MM.1S (cell line): Measurements from ENCODE around the gene BEGAIN.

Experiments used
- DNase-seq: peaks from one replicate; pipeline ENCODE4 v3.0.0-alpha.2; 2015
- H2AFZ ChIP-seq: fragments of 300-600 bp; sonication (generic); 2 replicates; pipeline ENCODE4 v1.6.0; 2016; ENCODE audit warnings: antibody characterized with exemption, low read length
- H3F3A ChIP-seq: fragments of 300-600 bp; sonication (generic); 2 replicates; pipeline ENCODE4 v1.6.1; 2016; ENCODE audit warnings: mild to moderate bottlenecking, antibody characterized with exemption, low read length, moderate library complexity, mixed read lengths; ENCODE audit not compliant: insufficient read depth
- H3K27ac ChIP-seq: fragments of 300-600 bp; sonication (generic); 2 replicates; pipeline ENCODE4 v1.5.1; 2016; ENCODE audit warnings: mild to moderate bottlenecking, low read length
- H3K27me3 ChIP-seq: fragments of 300-600 bp; sonication (generic); replicated peaks from 2 replicates; pipeline ENCODE4 v1.6.0; 2016; ENCODE audit warnings: low read length; ENCODE audit not compliant: insufficient read depth
- H3K36me3 ChIP-seq: fragments of 300-600 bp; sonication (generic); replicated peaks from 2 replicates; pipeline ENCODE4 v1.6.1; 2016; ENCODE audit warnings: mild to moderate bottlenecking, low read length, mixed read lengths; ENCODE audit not compliant: insufficient read depth
- H3K4me1 ChIP-seq: fragments of 300-600 bp; sonication (generic); 2 replicates; pipeline ENCODE4 v1.6.1; 2016; ENCODE audit warnings: low read length, mixed read lengths
- H3K4me2 ChIP-seq: fragments of 300-600 bp; sonication (generic); 2 replicates; pipeline ENCODE4 v1.6.0; 2016; ENCODE audit warnings: low read depth, low read length
- H3K4me3 ChIP-seq: fragments of 300-600 bp; sonication (generic); 2 replicates; pipeline ENCODE4 v1.5.1; 2016; ENCODE audit warnings: low read length, mixed read lengths
- H3K79me2 ChIP-seq: fragments of 300-600 bp; sonication (generic); 2 replicates; pipeline ENCODE4 v1.6.1; 2016; ENCODE audit warnings: mixed run types, low read length, mixed read lengths
- H3K9ac ChIP-seq: fragments of 300-600 bp; sonication (generic); 2 replicates; pipeline ENCODE4 v1.6.1; 2016; ENCODE audit warnings: low read length, mixed read lengths
- H3K9me2 ChIP-seq: fragments of 300-600 bp; sonication (generic); replicated peaks from 2 replicates; pipeline ENCODE4 v1.6.1; 2016; ENCODE audit warnings: mild to moderate bottlenecking, low read length, mixed read lengths; ENCODE audit not compliant: insufficient read depth
- H3K9me3 ChIP-seq: fragments of 300-600 bp; sonication (generic); replicated peaks from 2 replicates; pipeline ENCODE4 v1.6.1; 2016; ENCODE audit warnings: mild to moderate bottlenecking, low read length, mixed read lengths; ENCODE audit not compliant: insufficient read depth
- H4K20me1 ChIP-seq: fragments of 300-600 bp; sonication (generic); 2 replicates; pipeline ENCODE4 v1.6.1; 2016; ENCODE audit warnings: mild to moderate bottlenecking, low read length, moderate library complexity, mixed read lengths; ENCODE audit not compliant: insufficient read depth
- EZH2 ChIP-seq: fragments of 300-600 bp; sonication (generic); optimal IDR thresholded peaks from 2 replicates; pipeline ENCODE3; 2017; ENCODE audit warnings: low read depth, mild to moderate bottlenecking, antibody characterized with exemption, low read length, mixed read lengths
- EZH2phosphoT487 ChIP-seq: fragments of 300-600 bp; sonication (generic); IDR thresholded peaks from 2 replicates; pipeline ENCODE4 v1.6.1; 2018; ENCODE audit warnings: antibody characterized with exemption, low read length
- TF ChIP-seq, protein P1 (sequence below): fragments of 300-600 bp; sonication (generic); IDR thresholded peaks from 2 replicates; pipeline ENCODE4 v1.5.1; 2016; ENCODE audit warnings: antibody characterized with exemption, low read length, mixed read lengths

Gene BEGAIN

DNA sequence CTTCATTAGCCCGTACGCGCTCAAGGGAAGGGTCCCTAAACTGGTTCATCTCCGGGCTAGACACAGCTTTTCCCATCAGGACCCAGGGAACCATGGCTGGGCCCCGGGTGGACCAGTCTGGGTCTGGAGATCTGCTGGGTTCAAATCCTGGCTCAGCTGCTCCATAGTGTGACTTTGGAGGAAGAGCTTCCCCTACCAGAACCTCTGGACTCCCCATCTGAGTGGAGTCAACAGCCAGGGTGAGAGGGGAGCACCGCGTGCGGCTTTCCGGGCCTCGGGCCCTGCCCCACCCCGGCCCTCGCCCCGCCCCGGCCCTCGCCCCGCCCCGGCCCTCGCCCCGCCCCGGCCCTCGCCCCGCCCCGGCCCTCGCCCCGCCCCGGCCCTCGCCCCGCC, 41.2 kb downstream of the BEGAIN start:
- Histone ChIP-seq H3K27ac (no peak overlapping the region), H4K20me1 (no peaks in the 10 kb centered on the region), H3K27me3 (no peaks in the 10 kb centered on the region; the same call in 1 of the 2 replicates), H2AFZ (no peak overlapping the region), H3K4me3 (no peak overlapping the region), H3K4me1 (no peaks in the 10 kb centered on the region), H3K4me2 (no peak overlapping the region), H3K9ac (no peak overlapping the region), H3K36me3 (no peaks in the 10 kb centered on the region), H3K9me2 (no peaks in the 10 kb centered on the region), H3K79me2 (no peaks in the 10 kb centered on the region), H3F3A (0 out of 2 replicates have a peak, but pooled peaks cover 2% of the 10 kb centered on the region), H3K9me3 (no peaks in the 10 kb centered on the region)
- TF ChIP-seq EZH2 (no peak), EZH2phosphoT487 (no peak)
- TF ChIP-seq, protein P1, sequence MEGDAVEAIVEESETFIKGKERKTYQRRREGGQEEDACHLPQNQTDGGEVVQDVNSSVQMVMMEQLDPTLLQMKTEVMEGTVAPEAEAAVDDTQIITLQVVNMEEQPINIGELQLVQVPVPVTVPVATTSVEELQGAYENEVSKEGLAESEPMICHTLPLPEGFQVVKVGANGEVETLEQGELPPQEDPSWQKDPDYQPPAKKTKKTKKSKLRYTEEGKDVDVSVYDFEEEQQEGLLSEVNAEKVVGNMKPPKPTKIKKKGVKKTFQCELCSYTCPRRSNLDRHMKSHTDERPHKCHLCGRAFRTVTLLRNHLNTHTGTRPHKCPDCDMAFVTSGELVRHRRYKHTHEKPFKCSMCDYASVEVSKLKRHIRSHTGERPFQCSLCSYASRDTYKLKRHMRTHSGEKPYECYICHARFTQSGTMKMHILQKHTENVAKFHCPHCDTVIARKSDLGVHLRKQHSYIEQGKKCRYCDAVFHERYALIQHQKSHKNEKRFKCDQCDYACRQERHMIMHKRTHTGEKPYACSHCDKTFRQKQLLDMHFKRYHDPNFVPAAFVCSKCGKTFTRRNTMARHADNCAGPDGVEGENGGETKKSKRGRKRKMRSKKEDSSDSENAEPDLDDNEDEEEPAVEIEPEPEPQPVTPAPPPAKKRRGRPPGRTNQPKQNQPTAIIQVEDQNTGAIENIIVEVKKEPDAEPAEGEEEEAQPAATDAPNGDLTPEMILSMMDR, result no peak
- DNase-seq, result no peak

DNA sequence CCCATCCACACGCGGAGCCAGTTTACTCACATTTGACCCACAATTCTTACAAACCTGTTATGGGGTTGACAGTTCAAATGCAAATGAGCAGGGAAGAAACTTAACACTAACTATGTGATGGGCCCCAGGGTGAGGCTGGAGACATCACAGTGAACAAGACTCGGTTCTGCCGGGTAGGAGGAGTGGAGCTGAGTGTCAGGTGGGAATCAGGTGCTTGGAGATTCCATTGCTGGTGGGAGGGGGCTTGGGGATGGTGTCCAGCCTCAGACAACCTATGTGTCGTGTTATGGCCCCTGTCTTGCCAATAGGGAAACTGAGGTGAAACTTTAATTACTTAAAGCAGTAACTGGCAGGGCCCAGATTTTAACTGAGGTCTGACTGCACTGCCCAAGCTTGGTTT, 41.9 kb downstream of the BEGAIN start:
- Histone ChIP-seq H3K27ac (no peak overlapping the region), H3K4me2 (no peak overlapping the region), H3K9me2 (no peaks in the 10 kb centered on the region)

DNA sequence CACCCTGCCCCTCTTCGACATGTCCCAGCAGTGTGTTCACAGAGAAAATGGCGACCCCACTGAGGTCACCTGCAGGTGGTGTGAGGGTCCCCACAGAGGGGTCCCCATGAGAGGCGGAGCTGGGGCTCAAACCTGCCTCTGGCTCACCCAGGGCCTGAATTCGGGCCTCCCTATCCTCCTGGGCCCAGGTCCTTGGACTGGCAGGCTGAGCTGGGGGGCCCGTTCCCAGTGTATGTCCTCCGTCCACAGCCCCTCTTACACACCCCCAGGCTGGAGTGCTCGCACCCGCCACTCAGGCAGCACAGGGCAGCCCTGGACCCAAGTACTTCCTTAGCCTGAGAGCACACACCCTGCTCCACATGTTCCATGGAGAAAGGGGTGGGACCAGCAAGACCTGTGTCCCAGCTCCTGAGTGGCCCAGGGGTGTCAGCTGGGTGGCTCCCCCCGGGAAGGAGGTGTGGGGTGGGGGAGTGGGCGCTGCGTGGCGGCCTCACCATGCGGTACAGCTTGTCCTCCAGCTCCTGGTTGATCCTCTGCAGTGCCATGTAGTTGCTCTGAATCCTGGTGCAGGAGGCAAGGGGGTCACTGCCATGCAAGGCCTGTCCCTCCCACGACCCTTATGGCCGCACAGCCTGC, 42.6 kb downstream of the BEGAIN start:
- Histone ChIP-seq H3K9me2 (no peaks in the 10 kb centered on the region), H3F3A (0 out of 2 replicates have a peak, but pooled peaks cover 2% of the 10 kb centered on the region), H3K36me3 (no peaks in the 10 kb centered on the region), H3K4me1 (no peaks in the 10 kb centered on the region), H3K4me2 (no peak overlapping the region), H4K20me1 (no peaks in the 10 kb centered on the region), H3K9ac (no peak overlapping the region), H3K4me3 (no peak overlapping the region), H3K9me3 (no peaks in the 10 kb centered on the region), H3K27me3 (no peaks in the 10 kb centered on the region), H3K79me2 (no peaks in the 10 kb centered on the region), H2AFZ (no peak overlapping the region), H3K27ac (no peak overlapping the region)
- TF ChIP-seq EZH2 (no peak), EZH2phosphoT487 (no peak)
- TF ChIP-seq, protein P1, result no peak
- no peak for DNase-seq

More for the DNA sequence above, 41.9 kb downstream of the BEGAIN start:
- Histone ChIP-seq H3K4me1 (no peaks in the 10 kb centered on the region), H2AFZ (no peak overlapping the region), H3K9me3 (no peaks in the 10 kb centered on the region), H3K4me3 (no peak overlapping the region), H3K36me3 (no peaks in the 10 kb centered on the region), H3K27me3 (no peaks in the 10 kb centered on the region), H3K9ac (no peak overlapping the region), H3K79me2 (no peaks in the 10 kb centered on the region), H3F3A (0 out of 2 replicates have a peak, but pooled peaks cover 2% of the 10 kb centered on the region), H4K20me1 (no peaks in the 10 kb centered on the region)
- TF ChIP-seq EZH2phosphoT487 (no peak), EZH2 (no peak)
- TF ChIP-seq, protein P1, result no peak
- DNase-seq, result no peak
